GM18505 (cell line): ENCODE measurements around the gene RAMP2.
A peak's percentile ranks its signal among the peaks of the same experiment; 100 is the strongest.

Experiments
- ATAC-seq: cut with Tn5 transposase; IDR thresholded peaks from one replicate; pipeline ENCODE4 v1.9.1; 2021; ENCODE audit not compliant: unreplicated experiment
- POLR2A ChIP-seq: IDR thresholded peaks from 4 replicates; pipeline ENCODE4 v1.6.1; 2011; ENCODE audit warnings: borderline replicate concordance; ENCODE audit not compliant: insufficient read depth, insufficient read length; ENCODE audit errors: extremely low read depth

Gene RAMP2

GRCh38 chr17:42791948-42792347, 30.9 kb downstream of the RAMP2 start:
- TF ChIP-seq POLR2A = no peak
- ATAC-seq = no peak

DNA sequence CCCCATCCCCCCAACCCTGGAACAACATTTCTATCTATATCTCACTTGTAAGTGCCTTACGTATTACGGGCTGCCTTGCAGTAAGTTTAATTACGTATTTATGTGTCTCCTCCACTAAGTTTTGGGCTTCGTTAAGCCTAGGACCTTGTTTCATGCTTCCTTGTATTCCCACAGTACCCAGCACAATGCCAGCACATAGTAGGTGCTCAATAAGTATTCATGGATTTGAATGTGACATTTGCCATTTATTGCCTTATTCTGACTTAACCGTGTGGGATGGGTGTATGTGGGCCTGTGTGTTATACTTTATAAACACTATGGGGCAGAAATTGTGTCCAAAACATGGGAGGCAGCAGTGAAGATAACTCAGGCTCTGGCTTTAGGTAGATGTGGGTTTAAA, 31.5 kb downstream of the RAMP2 start:
- no peak for ATAC-seq
- TF ChIP-seq POLR2A = no peak

DNA sequence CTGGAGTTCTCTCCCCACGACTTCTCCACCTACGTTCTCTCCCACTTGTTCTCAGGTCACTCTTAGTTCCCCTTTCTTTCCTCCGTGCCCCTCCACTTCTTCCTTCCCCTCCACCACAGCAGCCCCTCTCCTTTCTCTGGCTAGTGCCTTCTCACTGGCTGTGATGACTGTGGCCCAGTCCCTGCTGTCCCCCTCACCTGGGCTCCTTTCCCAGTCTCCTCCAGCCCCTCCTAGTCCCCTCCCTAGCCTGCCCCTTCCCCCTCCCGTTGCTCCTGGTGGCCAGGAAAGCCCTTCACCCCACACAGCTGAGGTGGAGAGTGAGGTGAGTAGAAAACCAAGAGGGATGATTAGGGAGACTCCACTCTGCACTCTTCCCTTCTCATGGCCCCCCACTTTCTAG, 34.0 kb downstream of the RAMP2 start:
- no peak for ATAC-seq
- TF ChIP-seq POLR2A = no peak

- TF ChIP-seq POLR2A = no peak
- ATAC-seq = no peak
Observed at GRCh38 chr17:42795465-42795864, 34.4 kb downstream of the RAMP2 start.

- no peak for TF ChIP-seq POLR2A
- no peak for ATAC-seq
Observed at GRCh38 chr17:42796066-42796758, 35.2 kb downstream of the RAMP2 start.

DNA sequence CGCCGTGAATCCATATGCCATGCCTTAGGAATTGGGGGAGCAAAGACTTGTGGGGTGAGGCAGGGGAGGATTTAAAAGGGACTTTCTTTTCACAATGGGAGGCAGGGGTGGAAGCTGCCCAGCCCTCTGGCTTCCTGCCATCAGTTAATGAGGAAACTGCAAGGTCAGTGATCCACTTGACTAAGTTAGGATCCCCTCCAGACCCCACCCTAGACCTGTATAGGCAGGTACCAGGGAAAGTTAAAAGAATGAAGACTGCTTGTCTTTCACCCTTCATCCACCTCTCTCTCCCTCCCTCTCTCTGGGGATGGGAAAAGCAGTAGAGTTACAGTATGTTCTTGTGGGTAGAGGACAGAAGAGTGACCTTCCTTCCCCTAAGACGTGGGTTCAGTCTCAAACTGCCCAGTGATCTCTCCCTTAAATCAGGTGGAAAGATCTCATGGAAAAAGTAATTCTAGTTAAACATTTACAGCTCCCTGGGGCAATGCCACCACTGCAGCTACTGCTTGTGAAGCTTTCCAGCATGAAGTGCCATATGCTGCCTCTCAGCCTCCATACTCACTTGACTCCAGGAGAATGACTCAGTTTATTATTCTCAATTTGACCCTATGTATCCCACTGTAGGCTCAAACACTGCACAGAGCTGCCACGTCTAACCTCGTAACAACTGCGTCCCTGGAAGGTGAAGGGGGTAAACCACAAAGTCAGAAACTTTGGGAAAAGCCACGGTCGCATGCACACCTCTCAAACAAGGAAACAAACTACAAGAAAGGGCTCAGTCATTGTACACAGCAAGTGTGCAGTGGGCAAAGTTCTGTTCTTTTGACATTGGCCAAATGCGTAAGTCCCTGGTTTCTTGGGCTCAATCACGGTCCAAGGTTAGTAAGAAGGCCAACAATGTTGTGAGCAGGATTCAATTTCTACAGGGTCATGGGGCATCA, 36.3 kb downstream of the RAMP2 start:
- no peak for TF ChIP-seq POLR2A
- ATAC-seq = no peak

GRCh38 chr17:42798011-42798382, 37.0 kb downstream of the RAMP2 start:
- no peak for TF ChIP-seq POLR2A
- ATAC-seq = no peak

DNA sequence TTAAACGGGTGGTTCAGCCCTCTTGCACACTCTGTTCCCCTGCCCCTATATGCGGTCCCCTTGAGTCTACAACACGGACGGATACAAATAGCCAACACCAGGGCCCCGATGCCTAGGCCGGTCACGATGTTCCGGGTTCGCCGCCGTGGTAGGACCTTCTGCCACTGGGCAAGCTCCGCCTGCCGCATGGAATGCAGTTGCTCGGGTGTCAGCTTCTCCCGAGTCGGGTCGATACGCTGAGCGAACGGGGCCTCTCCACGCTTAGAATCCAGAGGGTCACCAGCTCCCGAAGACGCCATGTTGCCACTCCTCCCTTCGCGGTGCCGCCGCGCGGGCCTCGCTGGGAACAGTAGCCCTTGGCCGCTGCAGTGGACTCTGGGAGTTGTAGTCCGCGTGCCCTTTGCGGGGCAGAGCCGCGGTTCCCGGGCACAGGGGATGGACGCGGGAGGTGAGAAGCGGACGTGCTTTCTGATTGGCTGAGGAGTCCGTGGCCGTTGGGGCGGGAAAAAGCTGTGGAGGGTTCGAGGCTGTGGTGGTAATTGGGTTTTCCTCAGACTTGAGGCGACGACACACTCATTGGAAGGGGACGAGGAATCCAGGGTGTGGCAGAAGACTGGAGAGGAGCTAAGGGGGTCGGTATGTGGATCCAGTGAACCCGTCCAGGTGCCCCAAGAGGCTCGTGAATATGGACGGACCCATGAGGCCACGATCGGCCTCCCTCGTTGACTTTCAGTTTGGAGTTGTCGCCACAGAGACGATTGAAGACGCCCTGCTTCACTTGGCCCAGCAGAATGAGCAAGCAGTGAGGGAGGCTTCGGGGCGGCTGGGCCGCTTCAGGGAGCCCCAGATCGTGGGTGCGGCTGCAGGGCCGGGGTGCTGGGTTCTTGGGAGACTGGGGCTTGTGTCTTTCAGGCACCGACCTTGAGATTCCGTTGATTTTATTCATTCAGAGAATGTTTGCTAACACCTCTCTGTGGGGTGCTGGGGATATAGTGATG, 37.7 kb downstream of the RAMP2 start, which contains the start of the genes CNTD1 and COA3:
Gene CNTD1 (plus strand): TSS at position 479 of the 998 bp plus-strand sequence. CDS start 207 bp downstream, at position 686.
Gene COA3 (minus strand): TSS at position 322 of the 998 bp plus-strand sequence. CDS start 23 bp downstream, at position 299.
- peak; percentile 72 for TF ChIP-seq POLR2A
- no peak for ATAC-seq

DNA sequence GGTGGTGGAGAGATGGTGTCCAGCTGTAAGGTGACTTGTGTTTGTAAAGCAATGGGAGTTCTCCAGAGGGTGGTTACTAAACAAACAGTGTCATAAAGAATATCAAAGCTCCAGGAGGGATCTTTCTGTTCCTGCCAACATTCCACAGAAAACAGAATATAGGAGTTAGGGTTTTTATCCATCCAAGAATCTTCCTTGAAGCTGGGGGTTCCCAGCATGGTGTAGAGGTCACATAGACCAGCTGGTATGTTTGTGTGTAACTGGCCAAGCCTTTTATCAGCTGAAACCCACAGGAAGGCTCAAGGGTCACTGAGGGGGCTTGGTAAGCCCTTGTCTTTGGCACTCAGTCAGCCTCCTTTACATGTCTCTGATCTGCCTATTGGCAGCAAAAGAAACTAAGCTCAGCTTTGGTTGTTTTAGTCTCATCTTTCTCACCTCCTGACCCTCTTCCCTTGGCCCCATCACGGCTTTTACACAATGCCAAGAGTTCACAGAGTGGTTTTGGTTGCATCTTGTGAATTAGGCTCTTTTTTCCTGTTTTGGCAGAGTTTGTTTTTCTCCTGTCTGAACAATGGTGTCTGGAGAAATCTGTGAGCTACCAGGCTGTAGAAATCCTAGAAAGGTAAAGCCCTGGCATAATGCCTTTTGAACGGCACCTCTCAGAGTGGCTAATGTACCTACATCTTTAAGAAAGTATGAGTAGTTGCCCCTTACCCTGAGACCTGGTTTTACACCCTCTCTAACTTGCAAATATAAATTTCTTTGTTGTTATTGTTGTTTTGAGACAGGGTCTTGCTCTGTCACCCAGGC, 42.3 kb downstream of the RAMP2 start:
- no peak for TF ChIP-seq POLR2A

GRCh38 chr17:42804918-42805367, 43.9 kb downstream of the RAMP2 start:
- ATAC-seq = no peak
- TF ChIP-seq POLR2A = no peak

More for the DNA sequence above, 42.3 kb downstream of the RAMP2 start:
- no peak for ATAC-seq

- no peak for ATAC-seq
Observed at GRCh38 chr17:42806249-42806648, 45.2 kb downstream of the RAMP2 start.

GRCh38 chr17:42809250-42809649, 48.2 kb downstream of the RAMP2 start:
- TF ChIP-seq POLR2A = no peak
- ATAC-seq = no peak

More at GRCh38 chr17:42806249-42806648, 45.2 kb downstream of the RAMP2 start:
- TF ChIP-seq POLR2A = no peak
